ENCODE data around the gene CAPRIN2. TPM values are rescaled to one million over a fixed set of nuclear protein-coding genes. Genes with fewer than 3 reads are reported as not detected.

The CAPRIN2 gene
- polyA plus RNA-seq, 3 donors: 1.4 to 10.3 (median 2.0) TPM

DNA sequence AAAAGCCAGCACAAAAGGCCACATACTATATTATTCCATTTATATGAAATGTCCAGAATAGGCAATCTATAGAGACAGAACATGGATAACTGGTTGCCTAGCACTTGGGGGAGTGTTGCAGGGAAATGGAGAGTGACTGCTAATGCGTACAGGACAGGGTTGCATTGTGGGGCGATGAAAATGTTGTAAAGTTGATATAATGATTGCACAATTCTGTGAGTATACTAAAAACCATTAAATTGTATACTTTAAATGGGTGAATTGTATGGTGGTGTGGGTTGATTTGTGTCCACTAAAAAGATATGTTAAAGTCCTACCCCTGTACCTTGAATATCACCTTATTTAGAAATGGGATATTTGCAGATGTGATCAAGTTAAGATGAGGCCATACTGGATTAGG is 7.0 kb upstream of the CAPRIN2 start:
- H3K27ac Mint-ChIP-seq: no peak overlapping the region
- H3K4me3 ChIP-seq (replicated peaks in 1 of 3; ENCODE audit: low read depth in 2 of 3, low read length in 3 of 3): no peak overlapping the region
- no peaks in the 10 kb centered on the region for H3K36me3 Mint-ChIP-seq

DNA sequence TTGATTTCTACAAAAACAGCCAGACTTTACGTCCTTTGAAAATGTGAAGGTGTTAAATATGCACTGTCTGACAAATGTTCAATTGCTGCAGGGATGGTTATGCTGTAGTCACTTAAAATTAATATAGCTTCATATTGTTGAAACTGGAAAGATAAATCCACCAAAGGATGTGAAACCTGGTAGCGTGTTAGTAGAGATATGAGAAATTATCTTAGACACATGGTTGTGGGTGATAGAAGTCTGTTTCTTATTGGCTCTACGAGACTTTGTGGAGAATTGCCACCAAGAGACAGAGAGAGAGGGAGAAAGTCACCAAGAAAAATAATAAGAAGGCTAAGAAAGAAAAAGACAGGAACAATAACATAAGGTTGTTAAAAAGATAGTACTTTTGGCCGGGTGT is 2.6 kb upstream of the CAPRIN2 start:
- no peaks in the 10 kb centered on the region for H4K20me1 ChIP-seq (ENCODE audit: insufficient read depth, low read length)
- Mint-ChIP-seq H3K9me3 (peaks cover 0 to 8% (median 0%) of the 10 kb centered on the region in 7 donors), H3K27me3 (ENCODE audit: low read depth in 3 of 3) (peaks cover 9 to 16% (median 16%) of the 10 kb centered on the region in 3 donors), H3K36me3 (no peaks in the 10 kb centered on the region), H3K4me1 (peaks cover 16% of the 10 kb centered on the region), H3K27ac (no peak overlapping the region), H3K4me3 (no peak overlapping the region)
- no peak overlapping the region for H3K4me3 ChIP-seq (replicated peaks in 1 of 3; ENCODE audit: low read depth in 2 of 3, low read length in 3 of 3)
- no peaks in the 10 kb centered on the region for H3K79me2 ChIP-seq (ENCODE audit: insufficient read depth, low read length)
- no peak overlapping the region for H3K9ac ChIP-seq (ENCODE audit: insufficient read depth, low read length, poor library complexity, severe bottlenecking)
- H3K4me1 ChIP-seq (ENCODE audit: control insufficient read depth in 1 of 2, insufficient read depth in 2 of 2, low read length in 2 of 2): peaks cover 13 to 15% of the 10 kb centered on the region in 2 donors
- intact Hi-C loops (cut with micrococcal nuclease): loop anchor here in 1 of 2 donors (10.0 kb wide), 1 partner anchor 63 kb away; the partner anchor contains the start of gene IPO8
- H3K27ac ChIP-seq (ENCODE audit: low read depth in 1 of 2, low read length in 2 of 2): no peak overlapping the region
- 100% methylated on average over 2 of the region's 4 CpGs for WGBS (ENCODE audit: insufficient coverage)
- H3K27me3 ChIP-seq (ENCODE audit: control insufficient read depth in 2 of 2, insufficient read depth in 2 of 2, low read length in 2 of 2): peaks cover 0 to 2% of the 10 kb centered on the region in 2 donors
- TF ChIP-seq, protein P1, sequence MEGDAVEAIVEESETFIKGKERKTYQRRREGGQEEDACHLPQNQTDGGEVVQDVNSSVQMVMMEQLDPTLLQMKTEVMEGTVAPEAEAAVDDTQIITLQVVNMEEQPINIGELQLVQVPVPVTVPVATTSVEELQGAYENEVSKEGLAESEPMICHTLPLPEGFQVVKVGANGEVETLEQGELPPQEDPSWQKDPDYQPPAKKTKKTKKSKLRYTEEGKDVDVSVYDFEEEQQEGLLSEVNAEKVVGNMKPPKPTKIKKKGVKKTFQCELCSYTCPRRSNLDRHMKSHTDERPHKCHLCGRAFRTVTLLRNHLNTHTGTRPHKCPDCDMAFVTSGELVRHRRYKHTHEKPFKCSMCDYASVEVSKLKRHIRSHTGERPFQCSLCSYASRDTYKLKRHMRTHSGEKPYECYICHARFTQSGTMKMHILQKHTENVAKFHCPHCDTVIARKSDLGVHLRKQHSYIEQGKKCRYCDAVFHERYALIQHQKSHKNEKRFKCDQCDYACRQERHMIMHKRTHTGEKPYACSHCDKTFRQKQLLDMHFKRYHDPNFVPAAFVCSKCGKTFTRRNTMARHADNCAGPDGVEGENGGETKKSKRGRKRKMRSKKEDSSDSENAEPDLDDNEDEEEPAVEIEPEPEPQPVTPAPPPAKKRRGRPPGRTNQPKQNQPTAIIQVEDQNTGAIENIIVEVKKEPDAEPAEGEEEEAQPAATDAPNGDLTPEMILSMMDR (IDR thresholded peaks at IDR 0.05): no peak
- no peak overlapping the region for H2AFZ ChIP-seq (ENCODE audit: insufficient read depth, low read depth, low read length, poor library complexity, severe bottlenecking)
- H3K4me2 ChIP-seq (replicated peaks; ENCODE audit: extremely low read depth, low read length, poor library complexity, severe bottlenecking): no peak overlapping the region
- H3K36me3 ChIP-seq (replicated peaks in 1 of 2; ENCODE audit: control insufficient read depth in 1 of 2, insufficient read depth in 2 of 2, low read length in 2 of 2): no peaks in the 10 kb centered on the region
- no peaks in the 10 kb centered on the region for H3K9me3 ChIP-seq (replicated peaks in 1 of 2; ENCODE audit: control insufficient read depth in 1 of 2, insufficient read depth in 1 of 2, low read length in 2 of 2)
- DNase-seq: no peak

More for the DNA sequence above, 7.0 kb upstream of the CAPRIN2 start:
- no peaks in the 10 kb centered on the region for H3K27me3 ChIP-seq (ENCODE audit: control insufficient read depth in 2 of 2, insufficient read depth in 2 of 2, low read length in 2 of 2)
- no peak overlapping the region for H3K4me2 ChIP-seq (replicated peaks; ENCODE audit: extremely low read depth, low read length, poor library complexity, severe bottlenecking)
- no peaks in the 10 kb centered on the region for H4K20me1 ChIP-seq (ENCODE audit: insufficient read depth, low read length)
- H2AFZ ChIP-seq (ENCODE audit: insufficient read depth, low read depth, low read length, poor library complexity, severe bottlenecking): no peak overlapping the region
- no peak overlapping the region for H3K9ac ChIP-seq (ENCODE audit: insufficient read depth, low read length, poor library complexity, severe bottlenecking)
- no peak for DNase-seq
- TF ChIP-seq, protein P1 (IDR thresholded peaks at IDR 0.05): no peak
- WGBS (ENCODE audit: insufficient coverage): 100% methylated on average over 2 of the region's 2 CpGs
- Mint-ChIP-seq H3K9me3 (peaks cover 0 to 8% (median 0%) of the 10 kb centered on the region in 7 donors), H3K4me1 (no peaks in the 10 kb centered on the region), H3K4me3 (no peak overlapping the region), H3K27me3 (ENCODE audit: low read depth in 3 of 3) (peaks cover 0 to 7% (median 2%) of the 10 kb centered on the region in 3 donors)
- no peaks in the 10 kb centered on the region for H3K4me1 ChIP-seq (ENCODE audit: control insufficient read depth in 1 of 2, insufficient read depth in 2 of 2, low read length in 2 of 2)
- H3K9me3 ChIP-seq (replicated peaks in 1 of 2; ENCODE audit: control insufficient read depth in 1 of 2, insufficient read depth in 1 of 2, low read length in 2 of 2): no peaks in the 10 kb centered on the region
- no peaks in the 10 kb centered on the region for H3K79me2 ChIP-seq (ENCODE audit: insufficient read depth, low read length)
- intact Hi-C loops (cut with micrococcal nuclease): no loop called here
- H3K36me3 ChIP-seq (replicated peaks in 1 of 2; ENCODE audit: control insufficient read depth in 1 of 2, insufficient read depth in 2 of 2, low read length in 2 of 2): no peaks in the 10 kb centered on the region
- H3K27ac ChIP-seq (ENCODE audit: low read depth in 1 of 2, low read length in 2 of 2): no peak overlapping the region

All from CD14-positive monocyte (primary cell).